GM19025 (cell line): ENCODE data around the gene YJU2.
"Not testable (repeated sequence)": the region's sequence is repeated elsewhere in the genome, so short reads cannot be mapped to it uniquely, and the experiment has no call there.

Experiments
- ATAC-seq: cut with Tn5 transposase; IDR thresholded peaks from one replicate; pipeline ENCODE4 v1.9.1; 2021; ENCODE audit warnings: mild to moderate bottlenecking, low read depth, moderate library complexity; ENCODE audit not compliant: unreplicated experiment

Gene YJU2

GRCh38 chr19:4246767-4247593 lies at the start of gene YJU2:
TSS of gene YJU2 (plus strand) at chr19:4247080. CDS start at chr19:4247147, 67 bp downstream.
- peak; percentile 90 for ATAC-seq

DNA sequence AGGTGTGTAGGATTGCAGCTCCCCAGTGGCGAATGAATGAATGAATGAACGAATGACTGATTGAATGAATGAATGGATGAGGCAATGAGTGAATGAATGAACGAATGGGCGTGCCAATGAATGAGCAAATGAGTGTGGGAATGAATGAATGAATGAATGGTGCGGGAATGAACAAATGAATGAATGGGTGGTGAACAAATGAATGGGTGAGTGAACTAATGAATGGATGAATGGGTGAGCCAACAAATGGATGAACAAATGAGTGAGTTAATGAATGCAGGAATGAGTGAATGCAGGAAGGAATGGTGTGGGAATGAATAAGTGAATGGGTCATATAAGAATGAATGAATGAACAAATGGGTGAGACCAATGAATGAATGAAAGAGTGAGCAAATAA lies 49.7 kb upstream of the YJU2 start:
- no peak for ATAC-seq

DNA sequence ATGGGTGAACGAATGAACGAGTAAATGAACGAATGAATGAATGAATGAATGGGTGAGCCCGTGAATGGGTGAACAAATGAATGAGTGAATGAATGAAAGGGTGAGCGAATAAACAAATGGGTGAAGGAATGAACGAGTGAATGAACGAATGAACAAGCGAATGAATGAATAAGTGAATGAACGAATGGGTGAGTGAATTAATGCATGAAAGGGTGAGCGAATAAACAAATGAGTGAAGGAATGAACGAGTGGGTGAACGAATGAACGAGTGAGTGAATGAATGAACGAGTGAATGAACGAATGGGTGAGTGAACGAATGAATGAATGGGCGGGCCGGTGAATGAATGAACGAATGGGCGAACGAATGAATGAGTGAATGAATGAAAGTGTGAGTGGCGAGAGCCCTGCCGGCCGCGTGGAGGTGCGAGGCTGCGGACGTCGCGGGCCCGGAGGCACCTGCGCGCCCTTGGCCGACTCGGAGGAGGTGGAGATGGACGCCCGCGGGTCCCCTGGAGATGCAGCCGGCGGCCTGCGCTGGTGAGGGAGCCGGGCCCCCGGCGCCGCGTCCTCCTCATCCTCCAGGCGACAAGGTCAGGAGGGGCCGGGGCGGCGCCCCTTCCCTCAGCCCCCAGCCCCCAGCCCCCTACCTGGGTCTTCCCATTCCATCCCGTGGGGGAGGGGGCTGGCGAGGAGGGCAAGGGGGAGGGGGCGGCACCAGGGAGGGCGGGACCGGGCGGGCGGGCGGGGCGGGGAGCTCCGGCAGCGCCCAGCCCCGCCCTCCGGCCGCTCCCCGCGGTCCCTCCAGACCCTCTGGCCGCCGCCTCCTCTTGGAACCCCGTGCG lies 49.0 kb upstream of the YJU2 start:
- no peak for ATAC-seq

DNA sequence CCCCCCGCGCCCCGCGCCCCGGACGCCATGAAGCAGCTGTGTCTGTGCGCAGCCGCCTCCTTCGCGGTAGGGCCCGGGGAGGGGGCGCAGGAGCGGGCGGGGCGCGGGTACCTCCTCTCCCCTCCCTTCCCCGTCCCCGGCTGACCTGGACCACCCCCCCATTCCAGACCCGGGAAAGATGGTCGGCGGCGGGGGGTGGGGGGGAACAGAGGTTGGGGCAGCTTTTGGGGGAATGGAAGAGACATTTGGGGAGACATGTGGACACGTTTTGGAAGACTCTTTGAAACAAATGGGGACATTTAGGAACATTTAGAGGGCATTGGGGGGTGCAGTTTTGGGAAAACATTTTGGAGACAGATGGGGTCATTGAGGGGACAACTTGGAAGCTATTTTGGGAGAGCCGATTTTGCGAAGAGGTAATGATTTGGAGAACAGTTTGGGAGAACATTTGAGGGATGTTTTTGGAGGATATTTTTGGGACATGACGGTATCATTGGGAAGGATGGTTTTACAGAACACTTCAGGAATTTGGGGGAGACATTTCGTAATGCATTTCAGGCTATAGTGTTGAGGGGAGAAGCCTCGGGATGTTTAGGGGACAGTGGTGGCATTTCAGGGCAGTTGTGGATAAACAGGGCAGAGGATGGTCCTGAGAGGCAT lies 48.3 kb upstream of the YJU2 start:
- ATAC-seq: no peak

- no peak for ATAC-seq
Observed at GRCh38 chr19:4199699-4200293, 47.1 kb upstream of the YJU2 start.

GRCh38 chr19:4200940-4201542 lies 45.8 kb upstream of the YJU2 start:
- no peak for ATAC-seq

DNA sequence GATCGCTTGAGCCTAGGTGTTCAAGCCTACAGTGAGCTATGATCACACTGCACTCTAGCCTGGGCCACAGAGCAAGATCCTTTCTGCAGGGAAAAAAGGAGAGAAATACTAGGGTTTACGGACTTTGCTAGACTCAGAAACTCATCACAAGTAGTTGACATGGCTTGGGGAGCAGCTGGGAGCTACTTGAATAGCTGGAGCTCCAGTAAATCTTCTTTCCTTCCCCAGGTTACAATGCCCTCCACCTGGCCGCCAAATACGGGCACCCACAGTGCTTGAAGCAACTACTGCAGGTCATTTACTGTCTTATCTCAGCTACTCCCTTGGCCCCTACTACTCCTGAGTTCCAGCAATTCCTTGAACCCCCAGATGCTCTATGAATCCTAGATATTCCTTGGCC lies 45.1 kb upstream of the YJU2 start:
- no peak for ATAC-seq

GRCh38 chr19:4206818-4207484 lies 39.9 kb upstream of the YJU2 start:
- no peak for ATAC-seq

DNA sequence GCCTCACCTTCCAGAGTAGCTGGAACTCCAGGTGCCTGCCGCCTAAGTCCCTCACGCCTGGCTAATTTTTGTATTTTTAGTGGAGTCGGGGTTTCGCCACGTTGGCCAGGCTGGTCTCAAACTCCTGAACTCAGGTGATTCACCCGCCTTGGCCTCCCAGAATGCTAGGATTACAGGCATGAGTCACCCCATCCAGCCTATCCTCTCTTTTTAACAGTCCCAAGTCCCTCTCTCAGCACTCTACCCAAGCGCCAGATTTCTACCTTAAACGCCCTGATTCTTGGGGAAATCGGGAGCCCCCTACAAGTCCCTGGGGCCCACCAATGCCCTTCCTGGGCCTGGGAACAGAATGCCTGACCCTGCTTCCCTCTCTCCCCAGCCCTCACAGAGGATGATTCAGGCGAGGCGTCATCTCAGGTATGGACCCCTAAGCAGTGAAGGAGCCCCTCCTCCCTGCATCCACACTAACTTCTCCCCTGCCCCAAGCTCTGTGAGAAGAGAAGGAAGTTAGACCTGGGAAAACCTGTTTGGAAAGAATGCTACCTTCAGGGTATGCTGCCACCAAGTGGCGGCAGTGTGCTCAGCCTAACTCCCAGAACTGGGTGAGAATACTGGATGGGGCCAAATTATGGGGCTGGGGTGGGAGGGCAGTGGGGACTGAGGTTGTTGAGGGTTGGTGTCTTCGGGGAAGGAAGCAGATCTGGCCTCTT lies 38.3 kb upstream of the YJU2 start:
- ATAC-seq: no peak

DNA sequence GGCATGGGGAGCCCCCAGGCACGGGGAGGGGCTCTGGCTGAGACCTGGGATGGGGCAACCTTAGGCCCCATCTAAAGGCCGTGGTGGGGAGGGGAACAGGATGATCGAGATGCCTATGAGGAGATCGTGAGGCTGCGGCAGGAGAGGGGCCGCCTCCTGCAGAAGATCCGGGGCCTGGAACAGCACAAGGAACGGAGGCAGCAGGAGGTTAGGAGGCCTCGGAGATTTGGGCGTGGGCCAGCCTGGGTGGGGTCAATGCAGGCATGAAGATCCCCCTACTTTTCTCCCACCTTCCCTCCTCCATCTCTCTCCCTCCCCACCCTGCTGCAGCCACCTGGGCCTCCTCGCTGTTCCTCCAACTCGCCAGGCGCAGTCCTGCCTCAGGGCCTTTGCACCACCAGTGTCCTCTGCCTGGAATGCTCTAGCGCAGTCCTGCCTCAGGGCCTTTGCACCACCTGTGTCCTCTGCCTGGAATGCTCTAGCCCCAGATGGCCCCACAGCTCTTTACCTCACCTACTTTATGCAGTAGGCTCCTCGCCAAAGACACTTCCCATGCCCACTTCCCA lies 36.6 kb upstream of the YJU2 start:
- ATAC-seq: no peak

DNA sequence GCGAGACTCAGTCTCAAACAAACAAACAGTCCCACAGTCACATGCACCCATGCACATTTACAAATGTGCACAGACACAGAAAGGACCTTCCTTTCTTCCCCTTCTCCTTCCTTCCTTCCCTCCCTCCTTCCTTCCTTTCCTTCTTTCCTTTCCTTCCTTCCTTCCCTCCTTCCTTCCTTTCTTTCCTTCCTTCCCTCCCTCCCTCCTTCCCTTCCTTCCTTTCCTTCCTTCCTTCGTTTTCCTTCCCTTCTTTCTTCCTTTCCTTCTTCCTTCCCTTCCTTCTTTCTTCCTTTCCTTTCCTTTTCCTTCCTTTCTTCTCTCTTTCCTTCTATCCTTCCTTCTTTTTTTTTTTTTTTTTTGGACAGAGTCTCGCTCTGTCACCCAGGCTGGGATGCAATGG lies 33.8 kb upstream of the YJU2 start:
- ATAC-seq: no peak

DNA sequence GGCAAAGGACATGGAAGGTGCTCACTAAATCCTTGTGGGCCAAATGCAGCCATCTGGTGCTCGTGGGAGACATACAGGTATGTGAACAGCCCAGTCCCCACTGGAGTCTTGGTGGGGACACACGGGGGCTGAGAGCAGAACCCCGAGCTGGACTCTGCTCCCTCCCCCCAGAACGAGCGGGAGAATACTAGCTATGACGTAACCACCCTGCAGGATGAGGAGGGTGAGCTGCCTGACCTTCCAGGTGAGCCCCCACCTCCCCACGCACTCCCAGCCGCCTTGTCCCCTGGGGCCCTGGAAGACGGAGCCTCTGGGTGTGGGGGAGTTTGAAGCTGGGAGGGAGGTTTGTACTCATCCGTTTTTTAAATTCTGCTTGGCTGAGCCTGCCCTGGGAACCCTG lies 31.1 kb upstream of the YJU2 start:
- no peak for ATAC-seq

- ATAC-seq: no peak
Observed at GRCh38 chr19:4216846-4217245, 30.0 kb upstream of the YJU2 start.

GRCh38 chr19:4217429-4218264 lies 29.2 kb upstream of the YJU2 start:
- ATAC-seq: no peak

- not testable (repeated sequence) for ATAC-seq
Observed at GRCh38 chr19:4218523-4218922, 28.4 kb upstream of the YJU2 start.

DNA sequence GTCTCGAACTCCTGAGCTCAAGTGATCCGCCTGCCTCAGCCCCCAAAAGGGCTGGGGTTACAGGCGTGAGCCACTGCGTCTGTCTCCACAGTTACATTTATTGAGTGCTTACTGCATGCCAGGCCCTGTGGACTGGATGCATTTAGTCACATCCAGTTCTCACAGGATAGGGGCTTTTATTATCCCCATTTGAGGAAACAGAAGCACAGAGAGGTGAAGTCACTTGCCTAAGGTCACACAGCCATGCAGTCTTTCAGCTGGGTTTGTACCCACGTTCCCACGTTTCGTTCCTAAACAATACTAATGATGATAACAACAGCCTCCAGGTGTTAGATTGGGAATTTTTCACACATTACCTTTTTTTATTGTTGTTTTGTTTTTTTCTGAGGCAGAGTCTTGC lies 26.7 kb upstream of the YJU2 start:
- ATAC-seq: no peak

DNA sequence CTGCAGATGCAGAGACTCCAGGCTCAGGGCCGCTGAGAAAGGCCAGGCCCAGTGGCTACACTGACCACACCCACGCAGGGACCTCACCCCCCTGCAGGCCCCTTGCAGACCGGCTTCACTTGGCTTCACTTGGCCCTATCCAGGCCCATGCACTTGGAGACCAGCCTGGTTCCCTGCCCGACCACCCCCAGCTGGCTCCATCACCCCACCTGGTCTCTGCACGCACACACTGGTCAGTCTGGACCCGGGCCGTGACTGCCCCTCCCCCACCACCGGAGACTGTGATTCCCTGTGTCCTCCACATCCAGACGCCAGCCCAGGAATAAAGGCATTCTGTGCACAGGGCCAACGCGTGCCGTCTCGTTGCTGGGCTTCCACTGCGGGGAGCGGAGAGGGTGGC lies 22.4 kb upstream of the YJU2 start:
- ATAC-seq: no peak

DNA sequence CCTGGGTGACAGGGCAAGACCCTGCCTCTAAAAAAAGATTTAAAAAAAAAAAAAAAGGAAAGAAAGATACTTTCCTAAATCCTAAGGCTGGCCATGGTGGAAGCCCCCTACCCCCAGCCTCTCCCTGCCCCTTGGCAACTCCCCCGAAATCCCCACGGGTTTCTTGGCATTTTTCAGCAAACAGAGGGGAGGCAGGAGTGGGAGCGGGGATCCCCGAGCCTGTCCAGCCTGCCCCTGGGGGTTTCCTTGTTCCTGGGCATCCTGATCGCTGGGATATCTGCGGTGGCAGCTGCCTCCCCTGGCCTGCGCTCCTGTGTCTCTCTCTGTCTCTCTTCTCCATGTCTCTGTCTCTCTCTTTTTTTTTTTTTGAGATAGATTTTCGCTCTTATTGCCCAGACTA lies 21.0 kb upstream of the YJU2 start:
- no peak for ATAC-seq
